Adrenal gland (tissue), 12 donors: ENCODE measurements around the gene PATJ. TPM values are rescaled to one million over a fixed set of nuclear protein-coding genes. Genes with fewer than 3 reads are reported as not detected.
A peak's percentile ranks its signal among the peaks of the same experiment; 100 is the strongest.

ENCODE experiments used
- DNase-seq, 7 donors: peaks; one replicate each; pipeline ENCODE4 v3.0.0-alpha.2; 2019 to 2020
- H3K27ac ChIP-seq, 5 donors: fragments of 200-600 bp; sonication (generic) in 4 of 5; 1 replicate in 3 of 5; 2 replicates in 2 of 5; pipeline versions ENCODE4 v1.5.1 to v1.8.0; 2016 to 2020; ENCODE audit warnings: mild to moderate bottlenecking in 1 of 5
- H3K27me3 ChIP-seq: fragments of 200-600 bp; 2 replicates; pipeline ENCODE4 v1.8.0; 2021
- H3K36me3 ChIP-seq, 2 donors: fragments of 200-600 bp; replicated peaks in 1 of 2; 1 replicate in 1 of 2; 2 replicates in 1 of 2; pipeline versions ENCODE4 v1.5.1 to v1.8.0; 2018 to 2022
- H3K4me1 ChIP-seq, 2 donors: fragments of 200-600 bp; replicated peaks in 1 of 2; 1 replicate in 1 of 2; 2 replicates in 1 of 2; pipeline versions ENCODE4 v1.5.1 to v1.8.0; 2018 to 2021
- H3K4me3 ChIP-seq, 4 donors: fragments of 200-600 bp; sonication (generic) in 3 of 4; one replicate each; pipeline ENCODE4 v1.5.1; 2016 to 2018
- H3K9me3 ChIP-seq, 3 donors: fragments of 200-600 bp; sonication (generic) in 1 of 3; replicated peaks in 1 of 3; 1 replicate in 2 of 3; 2 replicates in 1 of 3; pipeline versions ENCODE4 v1.5.1 to v1.8.0; 2016 to 2021
- CTCF ChIP-seq, 6 experiments: fragments of 450-650 bp in 4 of 6; fragments of 200-600 bp in 2 of 6; sonication (generic) in 1 of 6; IDR thresholded peaks; 1 replicate in 5 of 6; 2 replicates in 1 of 6; pipeline versions ENCODE4 v1.5.1 to v1.8.0; 2016 to 2021; ENCODE audit warnings: antibody characterized with exemption in 6 of 6, mild to moderate bottlenecking in 2 of 6, moderate library complexity in 1 of 6
- POLR2A ChIP-seq, 2 donors: fragments of 450-650 bp; IDR thresholded peaks; one replicate each; pipeline ENCODE4 v1.6.1; 2017; ENCODE audit warnings: antibody characterized with exemption in 2 of 2, mild to moderate bottlenecking in 2 of 2, moderate library complexity in 1 of 2
- WGBS, 4 donors: extraction: QIAGEN DNeasy Blood & Tissue Kit in 2 of 4; methylation state at CpG; one replicate each; pipeline versions ENCODE4 v1.1.5 to v1.1.7; 2013 to 2017; 5-methylcytosine and 5-hydroxymethylcytosine counted together
- intact Hi-C, 2 donors: fragments of 100-400 bp; cut with DNase I; formaldehyde crosslinking; loops; one replicate each; pipeline versions ENCODE4 v1.14.1 to v1.15.0; 2022 to 2023
- polyA plus RNA-seq, 3 donors: library from polyadenylated mRNA; stranded (reverse); fragments of 200-250 nt in 2 of 3; fragments of 350-450 nt in 1 of 3; fragmentation: Illumina TruSeq in 1 of 3; extraction: RNeasy Lipid Tissue Mini Kit (QIAGEN cat#74804) in 1 of 3; gene quantifications; one replicate each; pipeline ENCODE4 v1.2.3, GENCODE V29; 2013 to 2014
- total RNA-seq, 9 donors: library from RNA; depleted of rRNA in 4 of 9; stranded (reverse); fragments of >200 nt in 4 of 9; fragments of 120-200 nt in 1 of 9; fragmentation: NEBNext Ultra II Directional in 1 of 9; extraction: Animal tissue kit (Norgen Biotek cat#: 25700) in 1 of 9; gene quantifications; one replicate each; pipeline versions ENCODE4 v1.1.0 to v1.2.4, GENCODE V29; 2013 to 2023
- donor health status: healthy with polysubstance abuse.
- donor health status: Bipolar disorder and iron deficiency.
- donor health status: DM: yes; HTN: yes; CAD: no.
- donor health status: DM: no; HTN: no; CAD: no.
- donor health status: DM: no; HTN: no; CAD: no.
- donor health status: DM: yes; HTN: yes; CAD: no.

PATJ gene
- total and polyA plus RNA-seq, 12 donors, result 6.8 to 36.6 (median 23.4) TPM

DNA sequence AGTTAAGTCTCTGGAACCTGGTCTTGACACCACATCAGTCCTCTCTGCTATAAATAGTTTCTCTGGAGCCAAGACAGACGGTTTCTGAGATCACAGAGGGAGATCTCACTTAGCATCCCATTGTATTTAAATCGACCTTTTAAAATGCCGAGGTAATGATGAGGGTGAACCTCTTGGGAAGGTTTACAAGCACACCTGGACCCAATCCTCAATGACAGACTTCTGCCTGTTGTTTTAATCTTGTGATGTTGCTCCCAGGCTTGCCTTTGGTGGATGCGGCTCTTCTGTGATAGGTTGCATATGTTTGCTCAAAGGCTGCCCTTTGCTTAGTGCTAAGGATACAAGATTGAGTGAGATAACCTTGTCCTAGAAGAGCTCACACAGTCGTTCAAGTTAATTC, 347.7 kb downstream of the PATJ start:
- Histone ChIP-seq H3K27ac (no peak overlapping the region), H3K4me3 (no peak overlapping the region), H3K27me3 (no peaks in the 10 kb centered on the region), H3K4me1 (no peaks in the 10 kb centered on the region), H3K36me3 (no peaks in the 10 kb centered on the region), H3K9me3 (no peaks in the 10 kb centered on the region)
- intact Hi-C loops, result no loop called here
- DNase-seq, result no peak
- WGBS, 4 donors, result 70 to 72% (median 71%) methylated on average over 5 of the region's 5 CpGs
- TF ChIP-seq CTCF (IDR thresholded peaks at IDR 0.05), result no peak
- no peak for TF ChIP-seq POLR2A (IDR thresholded peaks at IDR 0.05)

- H3K4me1 ChIP-seq, result no peaks in the 10 kb centered on the region
- TF ChIP-seq CTCF (IDR thresholded peaks at IDR 0.05) (no peak), POLR2A (IDR thresholded peaks at IDR 0.05) (no peak)
- no peaks in the 10 kb centered on the region for H3K9me3 ChIP-seq
- peak in 1 of 7 donors; percentile 5 for DNase-seq
- intact Hi-C loops, result no loop called here
- H3K27me3 ChIP-seq, result no peaks in the 10 kb centered on the region
- no peak overlapping the region for H3K4me3 ChIP-seq
- H3K27ac ChIP-seq, result no peak overlapping the region
- 50 to 70% (median 60%) methylated on average over 4 of the region's 4 CpGs for WGBS, 4 donors
- H3K36me3 ChIP-seq, result no peaks in the 10 kb centered on the region
Observed at GRCh38 chr1:62092110-62092509, 349.8 kb downstream of the PATJ start.

DNA sequence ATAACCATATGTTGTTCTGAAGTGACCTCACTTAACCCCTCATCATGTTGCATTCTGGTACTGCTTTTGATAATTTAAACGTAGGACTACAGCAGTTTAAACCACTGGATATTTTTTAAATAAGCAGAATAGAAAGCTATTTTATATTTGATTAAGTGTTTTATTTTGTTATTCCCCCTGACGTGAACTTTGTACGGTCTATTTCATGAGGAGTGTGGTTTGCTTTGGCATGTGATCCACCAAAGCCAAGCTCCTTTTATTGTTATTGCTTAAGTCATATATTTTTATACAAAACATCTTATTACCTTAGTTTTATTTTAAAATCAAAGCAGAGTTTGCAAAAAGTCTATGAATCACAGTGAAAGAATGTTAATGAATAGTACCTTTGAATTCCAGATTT, 351.0 kb downstream of the PATJ start:
- Histone ChIP-seq H3K9me3 (no peaks in the 10 kb centered on the region), H3K27me3 (no peaks in the 10 kb centered on the region), H3K4me1 (no peaks in the 10 kb centered on the region), H3K36me3 (no peaks in the 10 kb centered on the region), H3K4me3 (no peak overlapping the region), H3K27ac (no peak overlapping the region)
- DNase-seq, result no peak
- intact Hi-C loops, result no loop called here
- WGBS, 4 donors, result 80 to 87% (median 85%) methylated on average over 3 of the region's 3 CpGs
- no peak for TF ChIP-seq CTCF (IDR thresholded peaks at IDR 0.05)
- no peak for TF ChIP-seq POLR2A (IDR thresholded peaks at IDR 0.05)

GRCh38 chr1:62097464-62097863, 355.2 kb downstream of the PATJ start:
- Histone ChIP-seq H3K4me3 (no peak overlapping the region), H3K36me3 (no peaks in the 10 kb centered on the region), H3K4me1 (no peaks in the 10 kb centered on the region), H3K9me3 (no peaks in the 10 kb centered on the region), H3K27me3 (no peaks in the 10 kb centered on the region), H3K27ac (no peak overlapping the region)
- intact Hi-C loops, result no loop called here
- WGBS, 4 donors, result 94 to 100% (median 98%) methylated on average over 3 of the region's 3 CpGs
- TF ChIP-seq POLR2A (IDR thresholded peaks at IDR 0.05) (no peak), CTCF (IDR thresholded peaks at IDR 0.05) (no peak)
- DNase-seq, result no peak
